Fibroblast of skin of right quadriceps (primary cell): ENCODE results near the gene UQCC5.
A peak's percentile ranks its signal among the peaks of the same experiment; 100 is the strongest.

ENCODE experiments used
- DNase-seq: peaks from one replicate; pipeline ENCODE4 v3.0.0-alpha.2; 2013

Gene UQCC5

GRCh38 chr3:52504977-52505376 lies 31.4 kb upstream of the UQCC5 start:
- DNase-seq = no peak

DNA sequence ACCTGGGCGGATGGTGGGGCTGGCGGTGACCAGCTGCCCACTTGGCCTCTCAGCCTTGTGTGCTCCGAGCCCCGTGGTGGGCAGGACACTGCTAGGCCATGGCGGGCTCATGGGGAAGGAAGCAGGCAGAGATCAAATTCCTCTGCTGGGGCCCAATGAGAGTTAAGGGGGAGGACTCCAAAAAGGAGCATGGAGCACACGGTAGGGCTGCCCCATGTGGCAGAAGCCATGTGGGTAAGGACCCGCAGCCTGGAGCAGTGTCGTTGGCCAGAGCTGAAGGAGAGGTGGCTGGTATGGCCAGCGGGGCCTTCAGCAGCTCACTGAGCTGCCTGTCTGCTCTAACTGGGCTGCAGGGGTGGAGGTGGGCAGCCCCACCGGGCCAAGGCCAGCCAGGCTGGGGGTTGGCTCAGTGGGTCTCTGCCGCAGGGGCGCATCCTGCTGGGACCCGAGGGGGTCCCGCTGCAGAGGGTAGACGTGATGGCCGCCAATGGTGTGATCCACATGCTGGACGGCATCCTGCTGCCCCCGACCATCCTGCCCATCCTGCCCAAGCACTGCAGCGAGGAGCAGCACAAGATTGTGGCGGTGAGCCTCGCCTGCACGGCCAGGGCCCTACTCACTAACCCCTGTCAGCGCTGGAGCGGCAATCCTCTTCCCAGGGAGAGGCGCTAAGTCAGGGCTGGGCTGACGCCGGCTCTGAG lies 30.0 kb upstream of the UQCC5 start:
- no peak for DNase-seq

DNA sequence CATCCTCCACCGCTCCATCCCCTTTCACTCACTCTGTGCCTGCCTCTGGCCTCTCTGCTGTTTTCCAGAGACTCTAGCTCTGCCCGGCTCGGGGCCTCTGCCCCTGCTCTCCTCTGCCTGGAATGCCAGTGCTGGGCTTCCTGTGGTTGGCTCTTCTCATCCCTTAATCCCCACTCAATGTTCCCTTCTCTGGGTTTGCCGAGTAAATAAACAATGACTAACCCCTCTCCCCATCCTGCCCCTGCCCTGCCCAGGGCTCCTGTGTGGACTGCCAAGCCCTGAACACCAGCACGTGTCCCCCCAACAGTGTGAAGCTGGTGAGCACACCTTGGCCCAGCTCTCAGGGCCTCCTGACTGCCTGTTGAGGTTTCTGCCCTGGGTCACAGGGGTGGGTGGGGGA lies 29.0 kb upstream of the UQCC5 start:
- peak; percentile 37 for DNase-seq

DNA sequence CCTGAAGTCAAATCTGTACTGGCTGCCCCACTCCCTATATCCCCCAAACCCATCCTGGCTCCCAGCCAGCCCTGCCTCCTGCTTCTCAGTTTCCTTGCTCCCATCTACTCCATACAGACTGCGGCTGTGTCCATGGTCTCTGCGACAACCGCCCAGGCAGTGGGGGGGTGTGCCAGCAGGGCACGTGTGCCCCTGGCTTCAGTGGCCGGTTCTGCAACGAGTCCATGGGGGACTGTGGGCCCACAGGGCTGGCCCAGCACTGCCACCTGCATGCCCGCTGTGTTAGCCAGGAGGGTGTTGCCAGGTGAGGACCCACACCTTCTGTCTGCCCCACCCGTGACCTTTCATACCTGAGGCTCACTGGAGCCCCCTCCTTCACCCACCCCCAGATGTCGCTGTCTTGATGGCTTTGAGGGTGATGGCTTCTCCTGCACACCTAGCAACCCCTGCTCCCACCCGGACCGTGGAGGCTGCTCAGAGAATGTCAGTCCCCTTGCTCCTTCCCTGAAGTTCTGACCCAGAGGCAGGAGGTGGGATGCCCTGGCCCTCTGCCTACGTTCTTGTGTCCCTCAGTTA lies 26.6 kb upstream of the UQCC5 start:
- no peak for DNase-seq

- no peak for DNase-seq
Measured at GRCh38 chr3:52511509-52511908, 24.9 kb upstream of the UQCC5 start.

DNA sequence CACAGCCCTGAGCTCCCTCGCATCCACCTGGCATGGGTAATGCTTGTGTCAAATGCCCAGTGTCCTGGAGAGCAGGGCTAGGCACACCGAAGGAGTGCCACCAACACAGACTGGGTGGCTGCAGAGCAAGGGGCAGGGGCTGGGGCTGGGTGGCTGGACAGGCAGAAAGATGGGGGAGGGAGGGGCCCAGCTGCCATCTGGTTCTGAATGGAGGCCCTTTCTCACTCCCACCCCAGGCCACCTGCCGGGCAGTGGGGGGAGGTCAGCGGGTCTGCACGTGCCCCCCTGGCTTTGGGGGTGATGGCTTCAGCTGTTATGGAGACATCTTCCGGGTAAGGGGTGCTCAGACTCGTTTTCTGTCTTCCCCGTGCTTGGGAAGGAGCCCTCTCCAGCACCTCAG lies 24.3 kb upstream of the UQCC5 start:
- no peak for DNase-seq

DNA sequence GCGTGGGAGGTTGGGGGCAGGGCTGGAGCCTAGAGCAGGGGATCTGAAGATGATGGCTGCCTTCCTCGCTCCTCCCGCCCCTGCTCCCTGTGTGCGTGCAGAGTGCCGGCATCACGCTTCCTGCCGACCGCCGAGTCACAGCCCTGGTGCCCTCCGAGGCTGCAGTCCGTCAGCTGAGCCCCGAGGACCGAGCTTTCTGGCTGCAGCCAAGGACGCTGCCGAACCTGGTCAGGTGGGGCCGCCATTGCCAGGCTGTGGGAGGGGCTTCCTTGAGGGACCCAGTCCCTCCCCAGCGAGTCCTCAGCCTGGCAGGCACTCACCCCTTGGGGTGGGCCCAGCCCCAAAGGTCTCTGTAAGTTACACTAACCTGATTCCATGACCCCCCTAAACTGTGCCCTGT lies 23.7 kb upstream of the UQCC5 start:
- DNase-seq = no peak

GRCh38 chr3:52513281-52513680 lies 23.1 kb upstream of the UQCC5 start:
- DNase-seq = no peak

GRCh38 chr3:52514576-52514975 lies 21.8 kb upstream of the UQCC5 start:
- DNase-seq = no peak

DNA sequence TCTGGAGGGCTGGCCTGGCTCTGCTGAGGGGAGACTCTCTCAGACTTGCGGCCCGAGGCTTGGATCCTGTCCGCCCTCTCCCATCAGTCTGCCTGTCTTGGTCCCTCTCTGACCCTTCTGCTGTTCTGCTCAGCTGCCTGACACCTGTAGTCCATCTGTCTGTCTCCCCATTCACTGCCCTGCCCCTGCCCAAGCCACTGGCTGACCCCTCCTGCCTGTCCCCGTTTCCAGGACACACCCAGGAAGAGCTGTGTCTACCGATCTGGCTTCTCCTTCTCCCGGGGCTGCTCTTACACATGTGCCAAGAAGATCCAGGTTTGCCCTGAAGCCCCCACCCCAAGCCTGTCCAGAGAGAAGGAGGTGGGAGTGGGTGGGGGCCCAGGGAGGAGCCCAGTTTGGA lies 21.2 kb upstream of the UQCC5 start:
- DNase-seq = no peak

DNA sequence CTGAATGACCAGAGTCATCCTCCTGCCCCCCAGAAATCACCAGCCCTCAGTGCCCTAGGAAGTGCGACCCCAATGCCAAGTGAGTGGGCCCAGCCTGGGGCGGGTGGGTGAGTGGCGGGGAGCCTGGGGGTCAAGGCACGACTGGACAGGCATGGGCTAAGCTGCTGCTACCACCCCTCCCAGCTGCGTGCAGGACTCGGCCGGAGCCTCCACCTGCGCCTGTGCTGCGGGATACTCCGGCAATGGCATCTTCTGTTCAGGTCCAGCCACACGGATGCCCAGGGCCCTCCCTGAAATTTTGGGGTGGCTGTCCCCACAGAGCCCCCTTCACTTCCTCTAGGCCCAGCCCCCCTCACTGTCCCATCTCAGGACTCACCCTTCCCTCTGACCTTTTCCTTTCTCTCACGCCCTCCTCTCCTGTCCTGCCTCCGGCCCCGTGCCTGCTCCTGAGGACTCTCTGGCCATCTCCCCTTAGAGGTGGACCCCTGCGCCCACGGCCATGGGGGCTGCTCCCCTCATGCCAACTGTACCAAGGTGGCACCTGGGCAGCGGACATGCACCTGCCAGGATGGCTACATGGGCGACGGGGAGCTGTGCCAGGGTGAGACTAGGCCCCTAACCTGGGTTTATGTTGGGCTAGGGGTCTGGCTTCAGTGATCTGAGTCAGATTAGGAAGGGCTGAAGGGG lies 19.8 kb upstream of the UQCC5 start:
- no peak for DNase-seq

GRCh38 chr3:52517796-52518722 lies 18.3 kb upstream of the UQCC5 start:
- no peak for DNase-seq

- no peak for DNase-seq
Measured at GRCh38 chr3:52518723-52519444, 17.5 kb upstream of the UQCC5 start.

DNA sequence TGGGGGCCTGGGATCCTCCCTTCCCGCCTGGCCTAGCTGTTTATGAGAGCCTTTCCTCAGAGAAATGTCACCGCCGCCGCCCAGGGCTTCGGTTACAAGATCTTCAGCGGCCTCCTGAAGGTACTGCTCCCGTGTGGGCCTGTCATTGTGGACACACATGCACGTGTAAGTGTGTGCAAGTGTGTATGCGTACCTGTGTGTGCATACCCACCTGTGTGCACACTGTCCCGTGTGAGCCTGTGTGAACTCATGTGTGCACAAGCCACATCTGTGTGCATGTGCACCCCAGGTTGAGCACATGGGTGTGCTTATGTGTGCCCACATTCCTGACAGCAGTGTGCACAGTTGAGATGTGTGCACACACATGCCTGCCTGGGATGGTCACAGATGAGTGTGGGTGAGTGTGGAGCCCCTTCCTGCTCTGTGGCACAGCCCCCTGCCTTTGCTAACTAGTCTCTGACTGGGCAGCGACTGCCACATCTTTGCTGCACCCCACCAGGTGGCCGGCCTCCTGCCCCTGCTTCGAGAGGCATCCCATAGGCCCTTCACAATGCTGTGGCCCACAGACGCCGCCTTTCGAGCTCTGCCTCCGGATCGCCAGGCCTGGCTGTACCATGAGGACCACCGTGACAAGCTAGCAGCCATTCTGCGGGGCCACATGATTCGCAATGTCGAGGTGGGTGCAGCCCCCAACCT lies 16.8 kb upstream of the UQCC5 start:
- no peak for DNase-seq

GRCh38 chr3:52520141-52520667 lies 16.2 kb upstream of the UQCC5 start:
- no peak for DNase-seq

DNA sequence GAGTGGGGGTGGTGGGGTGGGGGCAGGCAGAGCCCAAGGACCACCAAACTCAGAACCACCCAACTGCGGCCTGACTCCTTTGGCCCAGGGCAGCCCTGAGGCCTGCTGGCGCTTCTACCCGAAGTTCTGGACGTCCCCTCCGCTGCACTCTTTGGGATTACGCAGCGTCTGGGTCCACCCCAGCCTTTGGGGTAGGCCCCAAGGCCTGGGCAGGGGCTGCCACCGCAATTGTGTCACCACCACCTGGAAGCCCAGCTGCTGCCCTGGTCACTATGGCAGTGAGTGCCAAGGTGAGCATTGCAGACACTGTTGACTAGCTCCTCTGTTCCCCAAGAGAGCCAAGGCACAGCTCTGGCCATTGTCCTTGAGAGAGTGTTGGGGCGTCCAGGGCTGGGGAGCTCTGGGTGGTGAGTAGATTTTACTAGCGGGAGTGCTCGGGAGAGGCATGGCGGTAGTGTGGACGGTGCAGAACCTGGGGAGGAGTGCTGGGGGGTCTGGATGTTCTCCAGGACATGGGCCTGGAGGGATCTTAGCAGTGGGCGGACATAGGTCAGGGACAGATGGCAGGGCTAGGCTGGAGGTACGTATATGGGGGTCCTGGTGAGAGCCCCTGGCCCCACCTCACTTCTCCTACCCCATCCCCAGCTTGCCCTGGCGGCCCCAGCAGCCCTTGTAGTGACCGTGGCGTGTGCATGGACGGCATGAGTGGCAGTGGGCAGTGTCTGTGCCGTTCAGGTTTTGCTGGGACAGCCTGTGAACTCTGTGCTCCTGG lies 15.5 kb upstream of the UQCC5 start:
- no peak for DNase-seq

DNA sequence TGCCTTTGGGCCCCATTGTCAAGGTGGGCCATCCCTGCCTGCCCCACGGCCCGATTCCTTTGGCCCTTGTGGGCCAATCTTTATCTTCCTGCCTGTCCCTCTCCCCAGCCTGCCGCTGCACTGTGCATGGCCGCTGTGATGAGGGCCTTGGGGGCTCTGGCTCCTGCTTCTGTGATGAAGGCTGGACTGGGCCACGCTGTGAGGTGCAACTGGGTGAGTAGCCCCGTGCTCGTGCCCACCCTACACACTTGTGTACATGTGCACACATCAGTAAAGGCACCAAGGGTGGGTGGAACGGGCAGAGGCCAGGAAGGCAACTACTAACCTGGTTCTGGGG lies 14.9 kb upstream of the UQCC5 start:
- no peak for DNase-seq

GRCh38 chr3:52521881-52522650 lies 14.3 kb upstream of the UQCC5 start:
- DNase-seq = no peak

DNA sequence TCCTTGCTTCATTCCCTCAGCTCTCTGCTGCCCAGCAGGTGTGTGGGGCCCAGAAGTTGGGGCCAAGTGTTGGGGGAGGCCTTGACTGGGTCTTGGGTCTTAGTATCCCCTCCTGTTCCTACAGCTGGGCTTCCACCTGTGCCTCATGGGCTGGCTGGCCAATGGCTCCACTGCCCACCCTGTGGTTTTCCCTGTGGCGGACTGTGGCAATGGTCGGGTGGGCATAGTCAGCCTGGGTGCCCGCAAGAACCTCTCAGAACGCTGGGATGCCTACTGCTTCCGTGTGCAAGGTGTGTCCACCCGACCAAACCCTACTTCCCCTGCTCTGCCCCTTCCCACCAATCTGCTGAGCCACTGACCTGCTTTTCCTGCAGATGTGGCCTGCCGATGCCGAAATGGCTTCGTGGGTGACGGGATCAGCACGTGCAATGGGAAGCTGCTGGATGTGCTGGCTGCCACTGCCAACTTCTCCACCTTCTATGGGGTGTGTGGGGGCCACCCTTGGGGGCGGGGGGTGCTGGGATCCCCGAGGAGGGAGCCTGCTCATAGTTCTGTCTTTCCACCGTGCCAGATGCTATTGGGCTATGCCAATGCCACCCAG lies 13.7 kb upstream of the UQCC5 start:
- no peak for DNase-seq
